ENCODE measurements around the gene G0S2.

G0S2 gene

DNA sequence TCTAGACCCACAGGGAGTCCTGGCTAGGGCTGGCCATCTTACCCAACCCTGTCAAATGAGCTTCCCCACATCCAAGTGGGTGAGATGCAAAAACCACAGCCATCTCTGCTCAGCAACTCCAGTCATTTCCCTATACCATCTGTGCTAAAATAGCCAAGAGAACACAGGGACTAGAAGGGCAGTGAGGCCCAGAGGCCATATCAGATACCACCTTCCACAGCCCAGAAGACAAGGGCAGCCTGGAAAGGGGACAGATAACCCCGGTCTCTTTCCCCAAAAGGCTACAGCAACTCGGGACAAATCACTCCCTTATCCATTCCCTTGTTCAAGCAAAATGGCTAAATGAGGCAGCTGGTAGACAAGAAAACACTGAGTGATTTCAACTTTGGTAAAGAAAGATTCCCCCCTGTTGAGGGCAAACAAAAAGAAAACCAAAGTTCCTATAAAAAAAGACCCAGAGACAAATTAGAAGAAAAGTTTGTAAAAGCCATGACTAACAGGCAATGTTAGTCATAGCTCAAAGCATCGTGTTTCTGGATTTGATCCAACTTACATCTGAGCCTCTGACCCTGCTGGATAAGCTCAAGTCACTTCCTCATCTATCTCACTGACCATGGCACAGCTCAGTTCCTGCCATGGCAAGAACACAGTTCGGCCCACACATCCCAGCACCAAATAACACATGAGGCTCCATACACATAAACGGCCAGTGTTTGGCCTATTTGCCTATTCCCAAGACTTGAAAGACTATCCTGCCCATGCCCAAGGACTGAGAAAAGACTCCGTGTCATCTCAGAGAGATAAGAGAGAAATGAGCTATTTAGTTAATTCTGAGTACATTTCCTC is 26.1 kb upstream of the G0S2 start:
- no peak for DNase-seq

DNA sequence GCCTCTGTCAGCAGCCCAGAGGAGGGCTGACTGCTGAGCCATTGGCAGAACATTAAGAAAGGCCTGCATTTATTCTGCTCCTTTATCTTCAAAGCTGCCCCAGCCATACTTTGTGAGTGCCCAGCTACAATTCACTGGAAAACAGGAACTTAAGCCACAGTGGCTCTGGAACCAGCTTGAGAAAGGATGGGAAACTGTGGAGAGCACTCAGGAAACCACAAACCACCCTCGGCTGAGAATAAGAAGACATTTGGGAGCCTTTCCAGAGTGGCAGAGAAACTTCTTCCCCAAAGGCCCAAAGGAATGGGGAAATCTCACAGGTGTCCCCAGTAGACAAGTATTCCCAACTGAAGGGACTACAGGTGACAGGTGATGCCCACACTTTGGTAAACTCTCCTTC is 24.8 kb upstream of the G0S2 start:
- DNase-seq: no peak

DNA sequence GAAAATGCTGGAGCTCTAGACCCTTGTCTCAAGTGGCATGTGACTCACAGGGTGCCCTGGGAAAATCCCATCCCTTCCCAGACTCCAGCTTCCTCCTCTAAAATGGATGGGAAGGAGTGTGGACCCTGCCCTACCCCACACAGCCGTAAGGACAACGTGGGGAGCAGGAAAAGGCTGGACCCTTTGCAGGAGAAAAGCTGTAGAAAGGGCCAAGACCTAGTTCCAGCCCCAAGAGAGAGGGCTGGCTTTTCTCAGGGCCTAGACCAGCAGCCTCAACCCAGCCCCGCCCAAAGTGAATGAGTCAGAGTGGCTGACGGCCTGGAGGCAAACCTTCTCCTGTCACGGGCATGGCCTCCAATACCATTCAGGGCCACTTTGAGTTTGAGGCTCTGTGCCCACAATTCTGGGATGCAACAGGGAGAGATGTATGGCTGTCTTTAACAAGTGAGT is 24.0 kb upstream of the G0S2 start:
- DNase-seq: peak in 2 of 5 donors; percentile 21 to 84

DNA sequence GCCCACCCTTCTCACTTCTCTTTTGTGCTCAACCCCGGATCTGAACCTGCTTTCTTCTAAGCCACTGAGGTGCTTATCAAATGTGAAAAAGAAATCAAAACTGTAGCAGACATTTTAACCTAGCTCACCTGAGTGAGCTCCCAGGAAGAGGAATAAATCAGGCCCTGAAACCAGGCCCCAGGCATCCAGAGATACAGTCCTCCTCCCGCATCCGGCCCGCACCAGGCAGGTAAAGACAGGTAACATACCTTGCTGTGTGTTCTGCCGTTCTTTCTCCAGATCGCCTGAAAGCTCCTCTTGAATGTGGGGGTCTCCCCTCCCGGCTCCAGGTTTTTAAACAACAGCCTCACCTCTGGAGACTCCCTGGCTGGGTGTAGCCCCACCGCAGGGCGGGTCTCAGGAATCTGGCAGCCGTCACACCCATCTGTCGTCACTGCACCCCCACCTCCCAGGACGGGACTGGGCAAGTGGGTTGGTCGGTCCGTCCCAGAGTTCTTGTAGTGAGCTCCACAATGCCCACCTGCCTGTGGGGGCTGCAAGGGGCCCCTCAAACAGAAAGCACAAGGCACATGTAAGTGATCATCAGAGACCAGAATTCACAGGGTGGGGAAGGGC is 23.0 kb upstream of the G0S2 start, which contains the start of gene LAMB3:
LAMB3 (minus strand) TSS at position 305 of the 615 bp plus-strand sequence. CDS start 1,481 bp downstream, outside the sequence.
- DNase-seq: no peak

DNA sequence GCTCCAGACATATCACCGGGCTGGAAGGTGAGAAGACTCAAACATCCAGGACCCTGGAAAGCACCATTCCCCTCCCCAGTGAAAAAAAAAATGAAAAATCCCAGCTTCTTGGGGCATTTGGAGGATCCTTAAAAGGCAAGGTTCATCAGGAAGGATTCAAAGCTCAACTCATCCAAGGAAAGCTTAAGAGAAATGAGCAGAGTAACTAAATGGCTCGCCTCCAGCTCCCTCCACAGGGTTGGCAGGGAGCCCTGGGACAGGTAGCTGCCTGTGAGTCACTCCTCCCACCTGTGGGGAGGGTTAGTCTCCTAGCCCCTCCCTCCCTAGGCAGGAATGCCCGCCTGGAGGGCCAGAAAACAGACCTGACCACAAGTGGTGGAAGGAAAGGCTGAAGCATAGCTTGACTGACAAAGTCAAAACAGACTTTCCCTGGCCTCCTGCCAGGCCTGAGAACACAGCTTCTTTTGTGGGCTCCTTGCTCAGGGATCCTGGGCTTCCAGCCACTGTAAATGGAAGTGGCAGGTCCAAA is 22.3 kb upstream of the G0S2 start:
- no peak for DNase-seq

DNA sequence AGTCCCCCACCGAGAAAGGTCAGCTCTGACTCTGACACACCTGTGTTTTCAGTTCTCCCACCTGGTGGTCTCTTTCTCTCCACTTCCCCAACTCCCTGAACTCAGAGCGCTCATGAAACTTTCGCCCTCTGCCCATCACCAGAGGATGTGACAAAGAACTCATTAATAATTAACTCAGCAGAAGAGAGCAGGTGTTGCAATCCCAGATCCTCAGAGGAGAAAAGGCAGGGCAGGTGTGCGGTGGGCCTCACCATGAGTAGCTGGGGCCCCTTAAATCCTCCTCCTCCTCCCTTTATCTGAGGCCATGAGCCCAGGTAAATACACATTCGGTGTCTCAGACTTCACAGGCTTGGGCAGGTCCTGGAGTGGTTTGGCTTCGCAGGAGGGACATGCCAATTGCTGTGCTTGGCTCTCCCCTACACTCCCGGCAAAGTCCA is 21.3 kb upstream of the G0S2 start:
- no peak for DNase-seq

DNA sequence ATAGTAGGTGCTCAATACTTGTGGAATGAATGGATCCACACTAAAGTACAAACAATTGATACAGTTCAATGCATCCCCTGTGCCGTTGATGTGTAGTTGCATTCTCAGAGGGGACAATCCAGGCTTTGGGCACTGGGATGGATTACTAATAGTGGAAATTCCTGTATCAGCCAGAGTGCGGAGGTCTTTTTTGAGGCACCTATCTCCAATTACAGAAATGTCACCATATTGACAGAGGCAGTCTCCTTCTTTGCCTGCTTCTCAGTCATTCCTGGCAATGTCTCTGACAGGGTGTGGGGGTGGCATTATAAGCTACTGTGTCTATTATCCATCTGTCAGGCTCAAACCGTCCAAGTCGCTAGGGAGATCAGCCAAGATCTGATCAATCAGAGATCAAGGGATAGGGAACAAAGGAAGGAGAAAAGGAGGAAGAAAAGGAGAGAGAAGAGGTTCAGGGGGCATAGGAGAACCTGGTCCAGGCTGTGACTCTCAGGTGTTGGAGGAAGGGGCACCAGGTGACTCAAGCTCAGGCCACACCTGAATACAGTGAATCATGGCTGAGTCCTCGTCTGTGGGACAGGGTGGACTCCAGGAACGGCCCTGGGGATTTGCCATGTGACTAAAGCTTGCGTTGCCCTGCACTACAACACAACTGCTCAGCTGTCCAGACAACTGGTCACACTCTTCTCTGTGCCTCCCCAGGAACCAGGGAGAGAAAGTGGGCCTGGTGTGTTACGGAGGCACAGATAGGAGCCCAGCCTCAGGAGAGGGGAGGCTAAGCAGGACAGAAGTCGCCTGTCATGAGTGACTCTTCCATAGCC is 19.6 kb upstream of the G0S2 start:
- no peak for DNase-seq

DNA sequence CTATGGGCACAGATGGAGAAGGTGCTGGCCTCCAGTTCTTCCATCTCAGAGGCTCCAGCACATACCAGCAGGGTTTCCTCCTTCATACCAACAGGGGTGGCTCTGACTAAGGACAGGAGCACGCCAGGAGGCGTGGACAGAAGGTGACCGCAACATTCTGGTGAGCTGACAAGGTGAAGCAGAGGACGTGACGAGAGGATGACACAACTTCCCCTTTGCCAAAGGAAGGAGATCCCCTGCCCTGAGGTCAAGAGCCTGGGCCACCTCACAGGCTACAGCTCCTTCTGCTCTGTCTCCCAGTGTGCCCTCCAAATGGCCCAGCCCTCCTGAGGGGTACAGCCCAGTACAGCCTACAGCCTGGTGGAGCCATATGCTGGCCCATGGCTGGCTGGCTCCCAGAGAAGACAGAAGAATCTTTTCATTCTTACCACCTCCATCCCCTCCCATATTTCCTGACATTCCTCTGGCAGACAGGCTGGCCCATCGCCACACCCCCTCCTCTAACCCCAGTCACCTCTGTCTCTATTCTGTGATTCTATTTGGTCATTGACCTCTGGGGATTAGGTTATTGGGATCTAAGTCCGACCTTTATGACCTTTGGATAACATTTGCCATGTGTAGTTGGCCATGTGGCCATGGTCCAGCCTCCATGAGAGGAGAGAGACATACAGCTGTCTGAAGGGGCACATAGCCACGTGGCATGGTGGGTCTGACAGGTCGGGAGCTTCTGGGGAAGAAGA is 17.9 kb upstream of the G0S2 start:
- DNase-seq: no peak

DNA sequence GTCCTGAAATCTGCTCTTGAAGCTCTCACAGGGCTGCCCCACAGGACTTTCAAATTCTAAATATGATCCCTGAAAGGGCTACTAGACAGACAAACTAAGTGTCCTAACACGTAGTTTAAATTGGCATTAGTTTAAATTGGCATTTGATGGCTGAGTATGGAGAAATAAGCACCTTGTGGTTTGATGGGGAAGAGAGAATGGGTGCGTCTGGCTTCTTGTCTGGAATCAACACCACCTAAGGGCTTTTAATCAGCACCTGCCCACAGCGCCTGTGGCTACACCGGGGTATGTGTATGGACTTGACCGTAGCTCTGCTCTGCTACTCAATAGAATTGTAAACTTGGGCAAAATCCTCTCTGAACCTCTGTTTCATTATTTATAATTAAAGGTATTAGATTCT is 17.3 kb upstream of the G0S2 start:
- no peak for DNase-seq

DNA sequence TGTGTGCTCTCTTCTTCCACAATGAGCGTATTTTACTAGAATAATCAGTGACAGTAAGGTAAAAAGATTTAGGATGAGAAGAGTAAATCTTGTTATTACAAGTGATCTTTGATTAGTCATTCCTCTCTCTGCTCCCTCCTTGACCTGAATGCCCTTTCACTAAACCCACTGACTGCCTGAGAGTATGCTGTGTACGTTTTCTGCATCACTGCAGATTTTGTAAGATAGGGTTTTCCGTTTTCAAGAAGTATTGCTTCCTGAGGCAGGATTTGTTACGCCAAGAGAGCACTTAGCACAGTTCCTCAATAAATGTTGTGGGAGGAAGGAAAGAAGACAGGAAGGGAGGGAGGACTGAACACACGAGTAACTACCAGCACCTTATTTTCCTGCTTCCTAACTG is 15.3 kb upstream of the G0S2 start:
- DNase-seq: peak in 1 of 5 donors; percentile 36

DNA sequence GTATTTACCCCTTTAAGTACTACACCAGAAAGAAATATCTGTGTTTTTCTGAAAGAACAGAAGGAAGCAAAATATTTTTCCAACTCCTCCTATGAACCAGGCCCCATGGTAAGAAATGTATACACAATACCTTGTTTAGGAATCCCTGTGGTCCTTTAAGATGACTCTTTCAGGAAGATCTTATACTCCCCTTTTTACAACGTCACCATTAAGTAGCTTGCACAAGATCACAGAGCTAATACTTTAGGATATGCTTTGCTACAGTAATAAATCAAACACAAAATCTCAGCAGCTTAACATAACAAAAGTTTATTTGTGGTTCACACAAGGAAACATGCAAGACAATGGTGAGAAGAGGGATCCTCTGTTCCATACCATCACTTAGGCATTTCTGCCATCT is 14.1 kb upstream of the G0S2 start:
- DNase-seq: no peak

DNA sequence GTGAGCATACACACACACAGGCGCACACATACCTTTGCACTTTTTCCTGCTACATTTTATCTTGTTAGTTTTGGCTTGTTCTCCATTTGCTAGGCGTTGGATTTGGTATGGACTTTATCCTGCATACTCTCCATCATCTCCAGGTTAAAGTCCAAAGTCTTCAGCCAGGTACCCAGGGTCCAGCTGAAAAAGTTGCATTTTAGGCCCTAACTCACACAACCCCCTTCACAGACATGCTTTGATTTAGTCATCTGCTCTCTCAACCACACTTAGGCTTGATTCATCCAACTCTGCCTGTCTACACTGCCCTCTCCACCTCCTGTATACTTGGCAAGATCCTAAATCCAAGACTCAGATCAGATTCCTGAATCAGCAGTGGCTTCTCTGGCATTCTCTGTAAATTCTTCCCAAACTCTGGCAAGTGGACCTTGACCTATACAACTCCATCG is 12.3 kb upstream of the G0S2 start:
- no peak for DNase-seq

DNA sequence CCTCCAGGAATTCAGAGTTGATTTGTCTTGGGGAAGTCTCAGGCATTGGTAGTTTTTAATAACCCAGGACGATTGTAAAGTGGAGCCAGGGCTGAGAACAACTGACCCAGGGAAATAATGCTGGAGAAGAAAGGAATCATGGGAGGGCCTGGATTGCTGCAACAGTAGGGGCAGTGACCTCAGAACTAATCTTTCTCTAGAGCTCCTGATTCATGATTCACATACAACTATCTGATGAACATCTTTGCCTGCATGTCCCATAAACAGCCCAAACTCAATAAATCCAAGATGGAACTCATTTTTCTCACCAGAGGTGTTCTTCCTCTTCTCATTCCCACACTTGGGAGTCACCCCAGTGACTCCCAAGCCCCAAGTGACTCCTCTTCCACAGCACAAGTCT is 8.1 kb upstream of the G0S2 start:
- no peak for DNase-seq

DNA sequence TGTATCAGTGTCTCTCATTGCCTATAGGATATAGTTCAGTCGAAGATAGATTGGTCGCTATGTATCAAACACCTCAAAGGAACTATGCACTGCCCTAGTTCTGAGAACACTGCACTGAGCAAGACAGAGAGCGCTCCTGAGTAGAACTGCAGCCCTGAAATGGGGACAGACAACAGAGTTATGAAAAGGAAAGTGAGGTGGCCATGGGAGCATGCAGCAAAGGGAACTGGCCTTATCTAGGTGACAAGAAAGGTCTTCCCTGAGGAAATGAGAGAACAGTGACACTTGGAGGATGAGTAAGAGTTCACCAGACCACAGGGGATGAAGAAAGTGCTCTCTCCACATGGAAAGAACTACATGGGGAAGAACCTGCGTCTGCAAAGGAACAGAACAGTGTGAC is 7.5 kb upstream of the G0S2 start:
- no peak for DNase-seq

DNA sequence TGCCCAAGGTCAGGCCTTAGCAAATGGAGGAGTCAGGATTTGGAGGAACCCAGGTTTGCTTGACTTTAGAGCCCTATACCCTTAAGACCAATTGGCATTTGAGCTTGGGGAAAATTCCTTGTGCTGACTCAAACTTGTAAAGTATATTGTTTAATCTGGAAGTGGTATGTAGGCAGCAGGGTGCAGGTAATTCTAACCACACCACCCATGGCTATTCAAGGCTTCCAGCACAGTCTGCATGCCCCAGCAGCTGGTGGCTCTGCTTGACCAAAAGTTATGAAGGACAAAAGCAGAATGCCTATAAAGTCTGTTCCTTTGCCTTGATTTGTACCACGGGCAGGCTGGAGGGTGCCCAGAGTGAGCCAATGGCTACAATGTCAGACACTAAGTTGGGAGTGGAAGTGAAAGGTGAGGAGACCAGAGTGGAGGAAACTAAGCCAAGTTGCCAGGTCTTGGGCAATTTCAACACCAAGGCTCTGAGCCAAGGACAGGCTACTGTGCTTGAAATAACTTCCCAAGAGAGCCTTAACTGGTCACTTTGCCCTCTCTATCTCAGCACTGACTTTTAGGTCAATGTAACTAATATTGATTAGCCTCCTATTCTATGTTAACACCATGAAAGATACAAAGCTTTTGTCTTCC is 4.7 kb upstream of the G0S2 start:
- no peak for DNase-seq

DNA sequence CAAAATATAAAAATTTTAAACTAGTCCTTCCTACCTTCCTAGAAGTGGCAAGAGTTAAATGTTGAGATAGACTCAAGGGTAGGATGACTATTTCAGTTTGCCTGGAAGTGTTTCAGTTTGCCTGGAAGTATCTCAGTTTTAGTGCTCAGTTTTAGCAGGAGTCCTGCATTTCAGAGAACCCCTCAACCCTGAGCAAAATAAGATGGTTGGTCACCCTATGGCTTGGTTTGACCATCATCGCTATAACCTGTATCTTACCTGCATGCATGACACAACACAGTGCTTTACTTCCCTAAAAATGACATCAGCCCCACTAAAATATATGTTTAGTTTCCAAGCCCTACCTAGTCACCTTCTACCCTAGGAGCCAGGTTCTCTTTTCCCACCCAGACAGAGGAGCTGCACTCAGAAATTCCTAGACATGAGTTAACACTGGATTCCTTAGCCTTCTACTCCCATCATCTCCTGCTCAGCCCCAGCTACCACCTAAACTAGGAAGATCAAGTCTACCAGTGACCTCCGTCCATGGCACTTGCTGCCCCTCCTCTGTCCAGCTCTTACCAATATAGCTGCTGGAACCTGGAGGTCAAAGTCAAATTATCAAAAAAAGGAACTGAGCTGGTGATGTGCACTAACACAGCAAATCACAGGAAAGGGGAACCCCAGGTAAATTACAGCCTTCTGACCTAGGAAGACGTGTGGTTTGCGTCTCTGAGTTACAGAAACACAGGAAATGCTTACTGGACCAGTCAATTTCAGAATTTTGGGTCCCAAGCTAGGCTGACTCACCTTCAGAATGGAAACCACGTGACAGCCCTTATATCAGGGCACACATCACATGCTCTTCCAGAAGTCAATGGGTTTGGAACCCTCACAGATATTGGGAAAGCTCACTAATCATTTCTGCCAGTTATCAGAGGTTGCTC is 2.2 kb upstream of the G0S2 start:
- DNase-seq: peak in 1 of 5 donors; percentile 89

DNA sequence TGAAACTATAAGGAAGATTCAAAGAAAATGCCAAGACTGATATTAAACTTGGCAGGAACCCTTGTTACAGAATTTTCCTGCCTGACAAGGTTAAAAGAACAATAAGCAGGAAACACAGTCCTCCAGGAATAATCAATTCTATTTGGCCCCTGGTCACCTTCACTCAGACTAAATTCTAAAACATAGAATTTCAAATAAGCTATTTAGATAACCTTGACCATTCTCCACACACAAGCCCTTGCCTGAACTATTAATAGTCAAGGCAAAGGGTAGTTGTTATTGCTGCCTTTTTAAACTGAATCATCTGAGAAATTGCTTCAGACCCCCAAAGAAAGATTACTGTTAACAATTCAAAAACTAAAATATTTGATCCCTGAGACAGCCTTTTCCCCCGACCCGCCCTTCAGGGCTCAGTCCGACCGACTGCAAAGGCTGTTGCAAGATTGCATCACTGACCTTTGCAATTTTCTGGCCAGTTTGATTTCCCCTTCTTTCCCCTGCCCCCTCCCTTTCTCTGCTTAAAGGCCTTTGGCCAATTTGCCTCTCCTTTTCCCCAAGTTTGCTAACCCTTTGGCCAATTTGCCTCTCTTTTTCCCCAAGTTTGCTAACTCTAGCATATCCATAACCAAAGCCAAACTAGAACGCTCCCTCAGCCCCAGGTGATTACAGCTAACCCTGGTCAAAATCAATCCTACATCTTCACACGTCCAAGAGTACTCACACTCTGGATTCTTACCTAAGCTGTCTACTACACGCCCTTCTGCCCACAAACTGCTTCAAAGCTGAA is 1.4 kb upstream of the G0S2 start:
- DNase-seq: no peak

DNA sequence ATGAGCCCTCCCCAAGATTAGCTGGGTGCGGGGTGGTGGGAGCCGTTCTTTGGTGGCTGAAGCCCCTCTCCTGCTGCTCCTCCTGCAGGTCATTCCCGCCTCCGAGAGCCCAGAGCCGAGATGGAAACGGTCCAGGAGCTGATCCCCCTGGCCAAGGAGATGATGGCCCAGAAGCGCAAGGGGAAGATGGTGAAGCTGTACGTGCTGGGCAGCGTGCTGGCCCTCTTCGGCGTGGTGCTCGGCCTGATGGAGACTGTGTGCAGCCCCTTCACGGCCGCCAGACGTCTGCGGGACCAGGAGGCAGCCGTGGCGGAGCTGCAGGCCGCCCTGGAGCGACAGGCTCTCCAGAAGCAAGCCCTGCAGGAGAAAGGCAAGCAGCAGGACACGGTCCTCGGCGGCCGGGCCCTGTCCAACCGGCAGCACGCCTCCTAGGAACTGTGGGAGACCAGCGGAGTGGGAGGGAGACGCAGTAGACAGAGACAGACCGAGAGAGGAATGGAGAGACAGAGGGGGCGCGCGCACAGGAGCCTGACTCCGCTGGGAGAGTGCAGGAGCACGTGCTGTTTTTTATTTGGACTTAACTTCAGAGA is 448 bp downstream of the G0S2 start:
- no peak for DNase-seq

DNA sequence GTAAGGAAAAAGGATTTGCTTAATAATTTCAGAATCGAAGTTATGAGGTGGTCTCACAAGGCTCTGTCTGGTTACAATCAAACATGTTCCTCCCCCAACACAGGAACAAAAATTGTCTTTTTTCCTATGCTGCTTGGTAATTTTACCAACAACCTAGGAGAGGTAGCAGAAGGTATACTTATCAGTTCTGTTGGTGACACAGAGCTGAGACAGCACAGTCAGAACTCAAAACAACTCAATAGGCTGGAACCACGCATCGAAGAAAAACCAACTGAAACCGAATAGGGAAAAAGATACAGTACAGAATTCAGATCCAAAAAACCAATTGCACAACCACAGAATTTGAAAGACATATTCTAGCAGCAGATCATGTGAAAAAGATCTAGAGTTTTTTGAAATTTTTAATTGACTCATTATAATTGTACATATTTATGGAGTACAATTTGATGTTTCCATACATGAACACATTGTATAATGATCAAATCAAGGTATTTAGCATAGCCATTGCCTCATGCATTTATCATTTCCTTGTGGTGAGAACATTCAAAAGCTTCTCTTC is 3.8 kb downstream of the G0S2 start:
- DNase-seq: no peak
